GM12878 (cell line): ENCODE results near the gene NXNL1. TPM values are rescaled to one million over a fixed set of nuclear protein-coding genes. Genes with fewer than 3 reads are reported as not detected.

Experiments used
- ATAC-seq: fragments of 200-7000 bp; cut with Tn5 transposase; 3 replicates; pipeline ENCODE4 v1.9.1; 2020; ENCODE audit warnings: mild to moderate bottlenecking, moderate library complexity
- BruUV-seq: library from RNA; stranded (reverse); fragments of 400-500 nt; replicated peaks from 2 replicates; lab custom pipeline; 2021; lab: Mats Ljungman, UMichigan
- CTCF ChIA-PET: fragments of 300-600 bp; sonication (Branson Sonifier 250); formaldehyde crosslinking; extraction: SDS; loops from one replicate; lab custom pipeline; 2021; ENCODE audit warnings: inconsistent platforms; lab: Yijun Ruan, JAX
- POLR2A ChIA-PET: fragments of 350-600 bp; formaldehyde crosslinking; extraction: SDS; loops from one replicate; lab custom pipeline; 2021; ENCODE audit warnings: inconsistent platforms; lab: Charles Lee
- RAD21 ChIA-PET: fragments of 300-600 bp; sonication (Branson Sonifier 250); formaldehyde crosslinking; loops from one replicate; lab custom pipeline; 2023; ENCODE audit warnings: antibody characterized with exemption; ENCODE audit not compliant: unreplicated experiment; lab: Charles Lee
- SMC1A ChIA-PET: fragments of 300-600 bp; sonication (Branson Sonifier 250); formaldehyde crosslinking; loops from one replicate; lab custom pipeline; 2023; ENCODE audit not compliant: unreplicated experiment, uncharacterized antibody; lab: Charles Lee
- DNase-seq: peaks from one replicate; pipeline ENCODE4 v3.0.0-alpha.2; 2011; ENCODE audit warnings: low read depth, low spot score
- FAIRE-seq: peaks from 3 replicates; lab custom pipeline; 2011; peaks lifted over from hg19 to GRCh38; lab: Jason Lieb, UNC
- H2AFZ ChIP-seq: 2 replicates; pipeline ENCODE4 v1.6.0; 2011; ENCODE audit warnings: low read depth, low read length, control low read depth; ENCODE audit not compliant: control insufficient read depth
- H3K27ac ChIP-seq: 2 replicates; pipeline ENCODE4 v1.5.1; 2011; ENCODE audit warnings: control low read depth; ENCODE audit not compliant: control insufficient read depth, insufficient read depth
- H3K27me3 ChIP-seq, 2 experiments: replicated peaks in 1 of 2; 2 replicates each; pipeline versions ENCODE4 v1.6.0 to v1.6.1; 2011; ENCODE audit warnings: low read length in 1 of 2; ENCODE audit not compliant: control insufficient read depth in 2 of 2, insufficient read depth in 2 of 2
- H3K36me3 ChIP-seq, 2 experiments: 2 replicates each; pipeline ENCODE4 v1.5.1; 2011; ENCODE audit warnings: low read length in 1 of 2; ENCODE audit not compliant: control insufficient read depth in 2 of 2, insufficient read depth in 2 of 2
- H3K4me1 ChIP-seq: 2 replicates; pipeline ENCODE4 v1.6.1; 2011; ENCODE audit warnings: mild to moderate bottlenecking, low read length, moderate library complexity, mixed read lengths; ENCODE audit not compliant: control insufficient read depth, insufficient read depth
- H3K4me2 ChIP-seq: 2 replicates; pipeline ENCODE4 v1.6.0; 2011; ENCODE audit warnings: control low read depth; ENCODE audit not compliant: control insufficient read depth, insufficient read depth
- H3K4me3 ChIP-seq: fragments of 200-600 bp; sonication (generic); 2 replicates; pipeline ENCODE4 v1.5.1; 2016
- H3K79me2 ChIP-seq: 2 replicates; pipeline ENCODE4 v1.6.0; 2011; ENCODE audit warnings: low read length; ENCODE audit not compliant: control insufficient read depth, insufficient read depth
- H3K9ac ChIP-seq: 2 replicates; pipeline ENCODE4 v1.8.0; 2011; ENCODE audit warnings: low read length, control low read depth, mixed read lengths; ENCODE audit not compliant: control insufficient read depth, insufficient read depth
- H3K9me3 ChIP-seq: replicated peaks from 3 replicates; pipeline ENCODE4 v1.5.1; 2011; ENCODE audit warnings: mild to moderate bottlenecking, low read length; ENCODE audit not compliant: control insufficient read depth, insufficient read depth
- H4K20me1 ChIP-seq: 2 replicates; pipeline ENCODE4 v1.6.0; 2011; ENCODE audit not compliant: control insufficient read depth, insufficient read depth
- ATF7 ChIP-seq: fragments of 450-650 bp; IDR thresholded peaks from 2 replicates; pipeline ENCODE4 v1.6.1; 2016; ENCODE audit warnings: low read depth, mild to moderate bottlenecking
- CBX5 ChIP-seq: sonication (generic); IDR thresholded peaks from 2 replicates; pipeline ENCODE4 v1.6.1; 2016; ENCODE audit warnings: low read depth, moderate library complexity, mild to moderate bottlenecking, inconsistent platforms
- CHD1 ChIP-seq: IDR thresholded peaks from 2 replicates; pipeline ENCODE4 v1.6.1; 2012; ENCODE audit warnings: low read depth, low read length, improper control_type of control experiment
- CHD2 ChIP-seq: IDR thresholded peaks from 2 replicates; pipeline ENCODE4 v1.6.1; 2011; ENCODE audit warnings: low read depth, low read length, improper control_type of control experiment, borderline replicate concordance
- EGR1 ChIP-seq, 2 experiments: IDR thresholded peaks; 1 replicate in 1 of 2; 2 replicates in 1 of 2; pipeline ENCODE4 v1.6.1; 2011 to 2012; ENCODE audit warnings: low read depth in 2 of 2, low read length in 2 of 2, borderline replicate concordance in 1 of 2, mild to moderate bottlenecking in 1 of 2, moderate library complexity in 1 of 2
- NBN ChIP-seq: fragments of 450-650 bp; IDR thresholded peaks from 2 replicates; pipeline ENCODE4 v1.6.1; 2016
- POLR2AphosphoS2 ChIP-seq: IDR thresholded peaks from 2 replicates; pipeline ENCODE4 v1.6.1; 2011; ENCODE audit warnings: low read depth, mild to moderate bottlenecking, low read length, improper control_type of control experiment, moderate library complexity
- WRNIP1 ChIP-seq: IDR thresholded peaks from 2 replicates; pipeline ENCODE4 v1.6.1; 2011; ENCODE audit warnings: low read depth, low read length, improper control_type of control experiment, borderline replicate concordance
- YBX1 ChIP-seq: fragments of 450-650 bp; IDR thresholded peaks from 2 replicates; pipeline ENCODE4 v1.6.1; 2016; ENCODE audit warnings: antibody characterized with exemption
- ZBED1 ChIP-seq: IDR thresholded peaks from 2 replicates; pipeline ENCODE4 v1.6.1; 2016; ENCODE audit warnings: borderline replicate concordance
- ZNF207 ChIP-seq: fragments of 450-650 bp; IDR thresholded peaks from 2 replicates; pipeline ENCODE4 v1.6.1; 2014; ENCODE audit warnings: antibody characterized with exemption, mild to moderate bottlenecking, borderline replicate concordance
- ZSCAN29 ChIP-seq: fragments of 450-650 bp; IDR thresholded peaks from 2 replicates; pipeline ENCODE4 v1.6.1; 2017; ENCODE audit warnings: mild to moderate bottlenecking, moderate library complexity
- WGBS: methylation state at CpG from one replicate; pipeline ENCODE4 v1.1.6; 2016; ENCODE audit warnings: low lambda C conversion rate; ENCODE audit not compliant: insufficient replicate concordance, insufficient coverage; ENCODE audit errors: missing lambda C conversion rate; 5-methylcytosine and 5-hydroxymethylcytosine counted together
- in situ Hi-C: fragments of 300-500 bp; cut with MboI; formaldehyde crosslinking; loops from 9 replicates; pipeline ENCODE4 v1.14.3; 2018; ENCODE audit warnings: mixed read lengths
- intact Hi-C: fragments of 100-400 bp; cut with micrococcal nuclease; formaldehyde crosslinking; loops from one replicate; pipeline ENCODE4 v1.14.2; 2022; ENCODE audit not compliant: unreplicated experiment
- polyA plus RNA-seq, 11 experiments: library from polyadenylated mRNA; depleted of rRNA in 4 of 11; unstranded in 6 of 11; stranded (reverse) in 5 of 11; fragments of >200 nt; fragmentation: Nextera tagmentation in 4 of 11; fragmentation: Illumina TruSeq in 1 of 11; extraction: Ambion mirVana in 4 of 11; extraction: Trizol in 1 of 11; gene quantifications; 1 replicate in 1 of 11; 2 replicates in 10 of 11; pipeline versions ENCODE4 v1.2.1 to v1.2.3, GENCODE V29; 2011 to 2016; ENCODE audit warnings: inconsistent platforms in 2 of 11, missing spikeins in 2 of 11, low read depth in 1 of 11
- total RNA-seq, 4 experiments: library from RNA; depleted of rRNA in 3 of 4; stranded (reverse); fragments of >200 nt in 3 of 4; fragmentation: Illumina TruSeq in 1 of 4; extraction: Trizol in 1 of 4; gene quantifications; 2 replicates each; pipeline versions ENCODE4 v1.2.1 to v1.2.3, GENCODE V29; 2013 to 2021
- TF ChIP-seq, protein P1 (sequence below): IDR thresholded peaks from 2 replicates; pipeline ENCODE4 v1.6.1; 2012; ENCODE audit warnings: low read depth, low read length, improper control_type of control experiment
- TF ChIP-seq, protein P2 (sequence below): IDR thresholded peaks from 2 replicates; pipeline ENCODE4 v1.6.1; 2012; ENCODE audit warnings: mild to moderate bottlenecking, low read depth, low read length

Gene NXNL1
- total and polyA plus RNA-seq, 10 of the 15 experiments (the other 5 are each of a cell fraction or from before 2014, with no cell fraction given) = not detected

DNA sequence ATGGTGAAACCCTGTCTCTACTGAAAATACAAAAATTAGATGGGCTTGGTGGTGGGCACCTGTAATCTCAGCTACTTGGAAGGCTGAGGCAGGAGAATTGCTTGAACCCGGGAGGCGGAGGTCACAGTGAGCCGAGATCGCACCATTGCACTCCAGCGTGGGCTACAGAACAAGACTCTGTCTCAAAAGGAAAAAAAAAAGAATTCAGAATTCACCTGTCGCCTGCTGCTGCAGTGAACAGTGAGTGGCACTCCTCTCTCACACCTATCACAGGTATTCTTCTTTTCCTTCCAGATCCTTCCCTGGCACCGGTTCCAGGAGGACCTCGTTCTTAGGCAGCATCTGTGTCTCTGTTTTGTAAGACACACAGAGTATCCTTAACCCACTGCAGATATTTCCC, 46.6 kb downstream of the NXNL1 start:
- in situ Hi-C loops (no loop called here), intact Hi-C loops (no loop called here)
- ATAC-seq = no peak
- H3K27me3 ChIP-seq = no peaks in the 10 kb centered on the region
- no peak overlapping the region for H3K4me2 ChIP-seq
- POLR2A ChIA-PET = no interaction called here
- no peak overlapping the region for H2AFZ ChIP-seq
- no peak overlapping the region for H3K9ac ChIP-seq
- H3K36me3 ChIP-seq = peaks cover 0 to 25% of the 10 kb centered on the region in 2 experiments; a peak in 3 of 4 replicates
- FAIRE-seq = no peak
- H3K4me1 ChIP-seq = no peaks in the 10 kb centered on the region
- TF ChIP-seq CHD2 (no peak), WRNIP1 (no peak), CBX5 (no peak), ZNF207 (no peak)
- no peaks in the 10 kb centered on the region; the same call in 1 of the 2 replicates for H4K20me1 ChIP-seq
- BruUV-seq = no TSS peak
- RAD21 ChIA-PET = no interaction called here
- H3K4me3 ChIP-seq = no peak overlapping the region
- WGBS = 96% methylated on average over 8 of the region's 8 CpGs
- DNase-seq = no peak
- CTCF ChIA-PET = interaction anchor here (0.5 to 0.7 kb wide), 2 partner anchors 11 to 40 kb away, joined by 3 to 4 read pairs; no protein-coding TSS in a partner anchor
- peaks cover 10% of the 10 kb centered on the region for H3K79me2 ChIP-seq
- SMC1A ChIA-PET = no interaction called here
- H3K27ac ChIP-seq = no peak overlapping the region
- H3K9me3 ChIP-seq = no peaks in the 10 kb centered on the region

DNA sequence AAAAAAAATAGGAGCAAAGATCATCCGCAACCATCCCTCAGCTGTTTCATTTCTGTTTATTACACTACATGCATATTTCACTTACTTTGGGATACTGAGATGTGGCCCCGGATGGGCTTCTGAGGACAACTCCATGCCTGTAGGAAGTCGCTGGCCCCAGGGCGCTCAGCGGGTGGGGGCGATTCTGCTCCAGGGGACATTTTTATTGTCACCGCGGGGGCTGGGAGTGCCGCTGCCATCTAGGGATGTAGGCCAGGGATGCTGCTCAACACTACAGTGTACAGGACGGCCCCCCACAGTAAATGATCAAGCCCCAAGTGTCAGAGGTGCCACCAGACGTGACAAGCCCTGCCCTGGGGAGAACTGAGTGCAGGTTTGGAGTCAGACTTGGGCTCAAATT, 48.9 kb downstream of the NXNL1 start:
- Histone ChIP-seq H3K36me3 (peaks cover 0 to 25% of the 10 kb centered on the region in 2 experiments; a peak in 3 of 4 replicates), H4K20me1 (no peaks in the 10 kb centered on the region; the same call in 1 of the 2 replicates), H3K4me3 (no peak overlapping the region), H3K27me3 (no peaks in the 10 kb centered on the region), H3K79me2 (peaks cover 31% of the 10 kb centered on the region), H3K9me3 (no peaks in the 10 kb centered on the region), H2AFZ (no peak overlapping the region), H3K4me2 (peak overlapping the region; percentile 44; the same call in 1 of the 2 replicates), H3K9ac (no peak overlapping the region), H3K27ac (no peak overlapping the region), H3K4me1 (no peaks in the 10 kb centered on the region)
- ChIA-PET POLR2A (interaction anchor here (1.5 kb wide), 1 partner anchor 11 kb away, joined by 12 read pairs; no protein-coding TSS in a partner anchor), CTCF (interaction anchor here (1.1 to 3.3 kb wide), 4 partner anchors 7 to 112 kb away, joined by 3 to 12 read pairs (median 4); partner anchors contain the start of gene MVB12A), SMC1A (interaction anchor here (0.5 kb wide), 1 partner anchor 147 kb away, joined by 3 read pairs; no protein-coding TSS in a partner anchor), RAD21 (interaction anchor here (0.6 kb wide), 2 partner anchors 40 to 694 kb away, joined by 3 to 4 read pairs; no protein-coding TSS in a partner anchor)
- ATAC-seq = no peak
- WGBS = 93% methylated on average over 11 of the region's 11 CpGs
- intact Hi-C loops (no loop called here), in situ Hi-C loops (no loop called here)
- no peak for DNase-seq
- FAIRE-seq = no peak
- BruUV-seq = no TSS peak
- TF ChIP-seq, protein P1, sequence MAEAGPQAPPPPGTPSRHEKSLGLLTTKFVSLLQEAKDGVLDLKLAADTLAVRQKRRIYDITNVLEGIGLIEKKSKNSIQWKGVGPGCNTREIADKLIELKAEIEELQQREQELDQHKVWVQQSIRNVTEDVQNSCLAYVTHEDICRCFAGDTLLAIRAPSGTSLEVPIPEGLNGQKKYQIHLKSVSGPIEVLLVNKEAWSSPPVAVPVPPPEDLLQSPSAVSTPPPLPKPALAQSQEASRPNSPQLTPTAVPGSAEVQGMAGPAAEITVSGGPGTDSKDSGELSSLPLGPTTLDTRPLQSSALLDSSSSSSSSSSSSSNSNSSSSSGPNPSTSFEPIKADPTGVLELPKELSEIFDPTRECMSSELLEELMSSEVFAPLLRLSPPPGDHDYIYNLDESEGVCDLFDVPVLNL = no peak
- TF ChIP-seq ATF7 (no peak), EGR1 (IDR thresholded peaks at IDR 0.05; ENCODE audit: borderline replicate concordance in 1 of 2, low read depth in 2 of 2, low read length in 2 of 2) (no peak), NBN (no peak), CHD1 (no peak), POLR2AphosphoS2 (no peak), YBX1 (no peak), ZBED1 (no peak), ZSCAN29 (no peak)
- TF ChIP-seq, protein P2, sequence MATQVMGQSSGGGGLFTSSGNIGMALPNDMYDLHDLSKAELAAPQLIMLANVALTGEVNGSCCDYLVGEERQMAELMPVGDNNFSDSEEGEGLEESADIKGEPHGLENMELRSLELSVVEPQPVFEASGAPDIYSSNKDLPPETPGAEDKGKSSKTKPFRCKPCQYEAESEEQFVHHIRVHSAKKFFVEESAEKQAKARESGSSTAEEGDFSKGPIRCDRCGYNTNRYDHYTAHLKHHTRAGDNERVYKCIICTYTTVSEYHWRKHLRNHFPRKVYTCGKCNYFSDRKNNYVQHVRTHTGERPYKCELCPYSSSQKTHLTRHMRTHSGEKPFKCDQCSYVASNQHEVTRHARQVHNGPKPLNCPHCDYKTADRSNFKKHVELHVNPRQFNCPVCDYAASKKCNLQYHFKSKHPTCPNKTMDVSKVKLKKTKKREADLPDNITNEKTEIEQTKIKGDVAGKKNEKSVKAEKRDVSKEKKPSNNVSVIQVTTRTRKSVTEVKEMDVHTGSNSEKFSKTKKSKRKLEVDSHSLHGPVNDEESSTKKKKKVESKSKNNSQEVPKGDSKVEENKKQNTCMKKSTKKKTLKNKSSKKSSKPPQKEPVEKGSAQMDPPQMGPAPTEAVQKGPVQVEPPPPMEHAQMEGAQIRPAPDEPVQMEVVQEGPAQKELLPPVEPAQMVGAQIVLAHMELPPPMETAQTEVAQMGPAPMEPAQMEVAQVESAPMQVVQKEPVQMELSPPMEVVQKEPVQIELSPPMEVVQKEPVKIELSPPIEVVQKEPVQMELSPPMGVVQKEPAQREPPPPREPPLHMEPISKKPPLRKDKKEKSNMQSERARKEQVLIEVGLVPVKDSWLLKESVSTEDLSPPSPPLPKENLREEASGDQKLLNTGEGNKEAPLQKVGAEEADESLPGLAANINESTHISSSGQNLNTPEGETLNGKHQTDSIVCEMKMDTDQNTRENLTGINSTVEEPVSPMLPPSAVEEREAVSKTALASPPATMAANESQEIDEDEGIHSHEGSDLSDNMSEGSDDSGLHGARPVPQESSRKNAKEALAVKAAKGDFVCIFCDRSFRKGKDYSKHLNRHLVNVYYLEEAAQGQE = no peak
